HepG2 (cell line): Measurements from ENCODE around the gene AGGF1. TPM values are rescaled to one million over a fixed set of nuclear protein-coding genes. Genes with fewer than 3 reads are reported as not detected.

Experiments used
- ATAC-seq: fragments of 200-7000 bp; cut with Tn5 transposase; 3 replicates; pipeline ENCODE4 v1.9.1; 2020; ENCODE audit warnings: mild to moderate bottlenecking, moderate library complexity
- Bru-seq: library from RNA; stranded (reverse); fragments of 400-500 nt; gene quantifications from one replicate; lab custom pipeline; 2021; lab: Mats Ljungman, UMichigan
- BruChase-seq, 2 experiments: library from RNA; stranded (reverse); fragments of 400-500 nt; gene quantifications; one replicate each; lab custom pipeline; 2021; lab: Mats Ljungman, UMichigan
- BruUV-seq: library from RNA; stranded (reverse); fragments of 400-500 nt; replicated peaks from 2 replicates; lab custom pipeline; 2021; lab: Mats Ljungman, UMichigan
- CTCF ChIA-PET: fragments of 300-600 bp; formaldehyde crosslinking; extraction: SDS; loops from one replicate; lab custom pipeline; 2021; ENCODE audit warnings: low total read pairs, inconsistent platforms, low intra/inter-chr PET ratio; lab: Yijun Ruan, JAX
- POLR2A ChIA-PET: fragments of 350-600 bp; sonication (Branson Sonifier 250); formaldehyde crosslinking; loops from one replicate; lab custom pipeline; 2020; ENCODE audit warnings: antibody characterized with exemption, inconsistent platforms; lab: Yijun Ruan, JAX
- DNase-seq: peaks from one replicate; pipeline ENCODE4 v3.0.0-alpha.2; 2015; ENCODE audit warnings: low spot score
- FAIRE-seq: peaks from 3 replicates; lab custom pipeline; 2011; peaks lifted over from hg19 to GRCh38; lab: Jason Lieb, UNC
- H2AFZ ChIP-seq: one replicate; pipeline ENCODE4 v1.6.1; 2011; ENCODE audit warnings: low read length, inconsistent platforms
- H3K27ac ChIP-seq: fragments of 300-600 bp; 3 replicates; pipeline ENCODE4 v1.8.0; 2011; ENCODE audit warnings: mixed run types, mild to moderate bottlenecking, mixed read lengths, low read length, inconsistent platforms; ENCODE audit not compliant: insufficient read depth; ENCODE audit errors: extremely low read length
- H3K27me3 ChIP-seq, 2 experiments: fragments of 200-600 bp in 1 of 2; 2 replicates in 1 of 2; 3 replicates in 1 of 2; pipeline versions ENCODE4 v1.6.0 to v1.8.0; 2011; ENCODE audit warnings: low read length in 2 of 2, mild to moderate bottlenecking in 2 of 2, moderate library complexity in 2 of 2, inconsistent platforms in 1 of 2; ENCODE audit not compliant: insufficient read depth in 2 of 2, control insufficient read depth in 1 of 2
- H3K36me3 ChIP-seq, 2 experiments: fragments of 200-600 bp in 1 of 2; replicated peaks in 1 of 2; 2 replicates in 1 of 2; 3 replicates in 1 of 2; pipeline versions ENCODE4 v1.5.1 to v1.8.0; 2011; ENCODE audit warnings: low read length in 2 of 2, inconsistent platforms in 1 of 2; ENCODE audit not compliant: insufficient read depth in 2 of 2, control insufficient read depth in 1 of 2
- H3K4me1 ChIP-seq: 2 replicates; pipeline ENCODE4 v1.5.1; 2012; ENCODE audit warnings: low read length, inconsistent platforms; ENCODE audit not compliant: insufficient read depth
- H3K4me2 ChIP-seq: 2 replicates; pipeline ENCODE4 v1.6.0; 2011; ENCODE audit warnings: low read depth, low read length, inconsistent platforms
- H3K4me3 ChIP-seq, 3 experiments: fragments of 200-600 bp in 1 of 3; sonication (generic), shearing (Covaris generic) in 1 of 3; replicated peaks in 1 of 3; 2 replicates each; pipeline ENCODE4 v1.5.1; 2011 to 2016; ENCODE audit warnings: low read length in 3 of 3, inconsistent platforms in 2 of 3, low read depth in 2 of 3, mild to moderate bottlenecking in 2 of 3, control low read depth in 1 of 3, mixed read lengths in 1 of 3; ENCODE audit not compliant: insufficient read depth in 1 of 3
- H3K79me2 ChIP-seq: one replicate; pipeline ENCODE4 v1.6.1; 2011; ENCODE audit warnings: low read length, inconsistent platforms; ENCODE audit not compliant: insufficient read depth
- H3K9ac ChIP-seq: 2 replicates; pipeline ENCODE4 v1.6.0; 2011; ENCODE audit warnings: mild to moderate bottlenecking, low read depth, low read length, inconsistent platforms; ENCODE audit not compliant: insufficient read depth
- H3K9me3 ChIP-seq: 2 replicates; pipeline ENCODE4 v1.5.1; 2012; ENCODE audit warnings: mild to moderate bottlenecking, low read length
- H4K20me1 ChIP-seq: 2 replicates; pipeline ENCODE4 v1.6.0; 2011; ENCODE audit warnings: inconsistent platforms, mild to moderate bottlenecking, low read length, moderate library complexity; ENCODE audit not compliant: insufficient read depth
- AGO1 ChIP-seq: fragments of 200-400 bp; formaldehyde crosslinking; IDR thresholded peaks from 2 replicates; pipeline ENCODE4 v1.6.1; 2017; ENCODE audit warnings: mild to moderate bottlenecking, low read depth, low read length, moderate library complexity; ENCODE audit not compliant: poor library complexity, severe bottlenecking
- CBFB ChIP-seq: sonication (generic); formaldehyde crosslinking; IDR thresholded peaks from 2 replicates; pipeline ENCODE4 v1.4.0; 2020; ENCODE audit warnings: missing genetic modification reagents
- CHD2 ChIP-seq: IDR thresholded peaks from 2 replicates; pipeline ENCODE4 v1.6.1; 2011; ENCODE audit warnings: low read depth, low read length, improper control_type of control experiment
- HNRNPK ChIP-seq: fragments of 200-400 bp; formaldehyde crosslinking; IDR thresholded peaks from 2 replicates; pipeline ENCODE4 v1.6.1; 2018; ENCODE audit warnings: low read length, low read depth, moderate library complexity, mild to moderate bottlenecking; ENCODE audit not compliant: poor library complexity, severe bottlenecking
- HOXA9 ChIP-seq: sonication (generic); formaldehyde crosslinking; IDR thresholded peaks from 2 replicates; pipeline ENCODE4 v1.8.1; 2022; ENCODE audit warnings: missing genetic modification reagents, mild to moderate bottlenecking, moderate library complexity, borderline replicate concordance
- SIN3A ChIP-seq: IDR thresholded peaks from 2 replicates; pipeline ENCODE4 v1.6.1; 2011; ENCODE audit warnings: low read depth, mild to moderate bottlenecking, control low read depth, low read length, borderline replicate concordance
- SMARCE1 ChIP-seq: fragments of 450-650 bp; IDR thresholded peaks from 2 replicates; pipeline ENCODE4 v1.6.1; 2017; ENCODE audit warnings: borderline replicate concordance
- THAP9 ChIP-seq: sonication (generic); formaldehyde crosslinking; IDR thresholded peaks from 2 replicates; pipeline ENCODE4; 2020; ENCODE audit warnings: missing genetic modification reagents, mild to moderate bottlenecking, borderline replicate concordance
- ZFY ChIP-seq: sonication (generic); formaldehyde crosslinking; IDR thresholded peaks from 2 replicates; pipeline ENCODE4 v1.4.0; 2020; ENCODE audit warnings: missing genetic modification reagents
- ZNF101 ChIP-seq: sonication (generic); formaldehyde crosslinking; IDR thresholded peaks from 2 replicates; pipeline ENCODE4 v1.4.0; 2020; ENCODE audit warnings: mild to moderate bottlenecking, low read depth, missing genetic modification reagents, borderline replicate concordance
- ZNF343 ChIP-seq: sonication (generic); formaldehyde crosslinking; IDR thresholded peaks from 2 replicates; pipeline ENCODE4 v1.4.0; 2020; ENCODE audit warnings: mild to moderate bottlenecking, missing genetic modification reagents
- WGBS: methylation state at CpG from one replicate; pipeline ENCODE4 v1.1.6; 2017; ENCODE audit warnings: low lambda C conversion rate; 5-methylcytosine and 5-hydroxymethylcytosine counted together
- in situ Hi-C: cut with HindIII; loops from 2 replicates; pipeline ENCODE4 v1.10.0; 2017; ENCODE audit warnings: low pct_unique_long_range_greater_than_20kb; ENCODE audit not compliant: extremely low pct_ligation_motif_present
- intact Hi-C: fragments of 100-400 bp; cut with micrococcal nuclease; formaldehyde crosslinking; loops from one replicate; pipeline ENCODE4 v1.10.0; 2022; ENCODE audit not compliant: unreplicated experiment
- long read RNA-seq, 2 experiments: library from RNA in 1 of 2; library from polyadenylated mRNA in 1 of 2; stranded (forward) in 1 of 2; unstranded in 1 of 2; transcript quantifications; one replicate each; pipeline ENCODE4 v2.0.0, GENCODE V29; 2019 to 2022
- polyA minus RNA-seq, 3 experiments: library from RNA; depleted of rRNA, polyadenylated mRNA; stranded (reverse); fragments of >200 nt; gene quantifications; 2 replicates each; pipeline ENCODE4 v1.2.3, GENCODE V29; 2011; ENCODE audit warnings: low replicate concordance in 1 of 3
- polyA plus RNA-seq, 8 experiments: library from polyadenylated mRNA; depleted of rRNA in 3 of 8; stranded (reverse) in 7 of 8; unstranded in 1 of 8; fragments of >200 nt; fragmentation: Illumina TruSeq in 4 of 8; extraction: Trizol in 4 of 8; gene quantifications; 2 replicates each; pipeline versions ENCODE4 v1.2.1 to v1.2.3, GENCODE V29; 2011 to 2016; ENCODE audit warnings: low read depth in 4 of 8, missing spikeins in 1 of 8, mixed read lengths in 1 of 8; ENCODE audit not compliant: insufficient read depth in 1 of 8
- total RNA-seq, 5 experiments: library from RNA; depleted of rRNA; stranded (reverse); fragments of >200 nt; fragmentation: Illumina TruSeq; extraction: Trizol; gene quantifications; 2 replicates each; pipeline ENCODE4 v1.2.3, GENCODE V29; 2016; ENCODE audit warnings: low read depth in 1 of 5

AGGF1 gene
- total RNA-seq (2016; rRNA removed; fragmentation: Illumina TruSeq; extraction: Trizol), result 15.5 and 20.2 TPM in 2 replicates
- total RNA-seq (2016; cell fraction: cytosol; rRNA removed; fragmentation: Illumina TruSeq; extraction: Trizol; ENCODE audit: low read depth), result 1.0 and 1.4 TPM in 2 replicates
- 16.1 and 23.0 TPM in 2 replicates for total RNA-seq (2016; cell fraction: insoluble cytoplasmic fraction; rRNA removed; fragmentation: Illumina TruSeq; extraction: Trizol)
- 7.4 TPM in 2 replicates for total RNA-seq (2016; cell fraction: membrane; rRNA removed; fragmentation: Illumina TruSeq; extraction: Trizol)
- 13.2 and 13.5 TPM in 2 replicates for total RNA-seq (2016; cell fraction: nucleus; rRNA removed; fragmentation: Illumina TruSeq; extraction: Trizol)
- 10.7 and 12.9 TPM in 2 replicates for polyA plus RNA-seq (2011; rRNA removed)
- polyA plus RNA-seq (2011; cell fraction: cytosol; rRNA removed), result 3.9 and 6.7 TPM in 2 replicates
- 7.2 and 8.0 TPM in 2 replicates for polyA plus RNA-seq (2011; cell fraction: nucleus; rRNA removed)
- polyA plus RNA-seq (2012), result 8.7 and 11.1 TPM in 2 replicates
- 0.70 and 0.80 TPM in 2 replicates for polyA plus RNA-seq (2016; cell fraction: cytosol; fragmentation: Illumina TruSeq; extraction: Trizol; ENCODE audit: low read depth)
- 19.1 and 20.5 TPM in 2 replicates for polyA plus RNA-seq (2016; cell fraction: insoluble cytoplasmic fraction; fragmentation: Illumina TruSeq; extraction: Trizol; ENCODE audit: low read depth)
- 3.2 TPM in 2 replicates for polyA plus RNA-seq (2016; cell fraction: membrane; fragmentation: Illumina TruSeq; extraction: Trizol; ENCODE audit: low read depth)
- polyA plus RNA-seq (2016; cell fraction: nucleus; fragmentation: Illumina TruSeq; extraction: Trizol; ENCODE audit: insufficient read depth, low read depth), result 15.3 and 16.1 TPM in 2 replicates
- polyA minus RNA-seq (2011; rRNA and poly(A)+ RNA removed; ENCODE audit: low replicate concordance), result 10.6 and 10.9 TPM in 2 replicates
- 7.3 and 8.7 TPM in 2 replicates for polyA minus RNA-seq (2011; cell fraction: cytosol; rRNA and poly(A)+ RNA removed)
- polyA minus RNA-seq (2011; cell fraction: nucleus; rRNA and poly(A)+ RNA removed), result 15.2 and 18.8 TPM in 2 replicates
- percentile 80 among the genes with signal in this experiment for Bru-seq, nascent RNA
- BruChase-seq, experiment 1, labeled RNA remaining after a 6-hour chase, result percentile 91 among the genes with signal in this experiment
- percentile 94 among the genes with signal in this experiment for BruChase-seq, experiment 2, labeled RNA remaining after a 2-hour chase
- long read RNA-seq, experiment 1, full-length matches to known transcripts, result 5 of 21 reads
- long read RNA-seq, experiment 1, partial matches to known transcripts, result 12 of 21 reads
- long read RNA-seq, experiment 1, other reads (novel, unspliced or antisense), result 4 of 21 reads
- long read RNA-seq, experiment 2, full-length matches to known transcripts, result 7 of 10 reads
- long read RNA-seq, experiment 2, partial matches to known transcripts, result 3 of 10 reads
- long read RNA-seq, experiment 2, other reads (novel, unspliced or antisense), result 0 of 10 reads

GRCh38 chr5:77030097-77031071 is at the start of gene AGGF1:
AGGF1 (plus strand) TSS chr5:77030404; CDS start chr5:77030767, 363 bp downstream.
- peaks cover 16% of the 10 kb centered on the region for H3K79me2 ChIP-seq
- WGBS, result under 1% methylated on average over 32 of the region's 82 CpGs
- ChIA-PET POLR2A (interaction anchor here (0.8 to 2.0 kb wide), 5 partner anchors 51 to 493 kb away, joined by 3 to 19 read pairs (median 3); partner anchors contain the start of gene ZBED3), CTCF (no interaction called here)
- ATAC-seq (peak; percentile 99), DNase-seq (peak; percentile 90), FAIRE-seq (peak; percentile 77)
- H3K36me3 ChIP-seq, result no peaks in the 10 kb centered on the region; a peak in 1 of 5 replicates
- BruUV-seq, result TSS peak; percentile 76
- peak within 1 kb of the TSS; percentile 71 for H2AFZ ChIP-seq
- H3K9ac ChIP-seq, result peak within 1 kb of the TSS; percentile 96
- no peaks in the 10 kb centered on the region; the same call in 1 of the 2 replicates for H4K20me1 ChIP-seq
- H3K4me1 ChIP-seq, result peaks cover 31% of the 10 kb centered on the region
- H3K4me3 ChIP-seq, result peak within 1 kb of the TSS; percentile 77 to 97 (median 88)
- in situ Hi-C loops (no loop called here), intact Hi-C loops (no loop called here)
- peak within 1 kb of the TSS; percentile 75 for H3K4me2 ChIP-seq
- no peaks in the 10 kb centered on the region; a peak in 1 of 5 replicates for H3K27me3 ChIP-seq
- peak within 1 kb of the TSS; percentile 94 for H3K27ac ChIP-seq
- peaks cover 13% of the 10 kb centered on the region; the same call in 1 of the 2 replicates for H3K9me3 ChIP-seq
- TF ChIP-seq CHD2 (0 out of 2 replicates have a peak, but pooled peaks have one; percentile 8), ZFY (CRISPR knock-in tag) (peak; percentile 95), CBFB (CRISPR knock-in tag) (peak; percentile 42; the same call in 1 of the 2 replicates), HOXA9 (CRISPR knock-in tag) (peak; percentile 23), ZNF343 (peak; percentile 87), SIN3A (peak; percentile 84; the same call in 1 of the 2 replicates), HNRNPK (no peak), THAP9 (peak; percentile 50; the same call in 1 of the 2 replicates), AGO1 (no peak), ZNF101 (CRISPR knock-in tag) (no peak; the same call in 1 of the 2 replicates), SMARCE1 (no peak)
